Pancreas (tissue), 10 donors: ENCODE results near the gene ROR2. TPM values are rescaled to one million over a fixed set of nuclear protein-coding genes. Genes with fewer than 3 reads are reported as not detected.

Experiments
- ATAC-seq, 4 donors: fragments of 200-7000 bp; cut with Tn5 transposase; one replicate each; pipeline versions ENCODE4 v1.8.0 to v1.9.1; 2020; ENCODE audit warnings: mild to moderate bottlenecking in 4 of 4, moderate library complexity in 4 of 4
- DNase-seq, 6 donors: peaks; one replicate each; pipeline ENCODE4 v3.0.0-alpha.2; 2020
- FAIRE-seq: peaks from 2 replicates; lab custom pipeline; 2012; peaks lifted over from hg19 to GRCh38; lab: Jason Lieb, UNC
- H3K27ac ChIP-seq, 4 donors: fragments of 200-600 bp; sonication (generic); 1 replicate in 3 of 4; 2 replicates in 1 of 4; pipeline versions ENCODE4 v1.5.0 to v1.8.0; 2020
- H3K27me3 ChIP-seq, 4 donors: fragments of 200-600 bp; one replicate each; pipeline ENCODE4 v1.8.0; 2021
- H3K36me3 ChIP-seq, 3 donors: fragments of 200-600 bp; sonication (generic) in 1 of 3; one replicate each; pipeline versions ENCODE4 v1.5.0 to v1.8.0; 2020 to 2021
- H3K4me1 ChIP-seq, 3 donors: fragments of 200-600 bp; one replicate each; pipeline ENCODE4 v1.8.0; 2021
- H3K4me3 ChIP-seq, 4 donors: fragments of 200-600 bp; sonication (generic) in 2 of 4; one replicate each; pipeline versions ENCODE4 v1.5.0 to v1.8.0; 2020 to 2021
- H3K9me3 ChIP-seq, 4 donors: fragments of 200-600 bp; one replicate each; pipeline ENCODE4 v1.8.0; 2021
- WGBS, 2 donors: extraction: QIAGEN DNeasy Blood & Tissue Kit; methylation state at CpG; one replicate each; pipeline ENCODE4 v1.1.7; 2013; 5-methylcytosine and 5-hydroxymethylcytosine counted together
- intact Hi-C, 3 donors: fragments of 100-400 bp; cut with DNase I; formaldehyde crosslinking; loops; one replicate each; pipeline versions ENCODE4 v1.11.1 to v1.14.2; 2022
- polyA plus RNA-seq, 2 donors: library from polyadenylated mRNA; stranded (reverse); fragments of 200-250 nt; gene quantifications; one replicate each; pipeline ENCODE4 v1.2.3, GENCODE V29; 2013
- total RNA-seq, 6 donors: library from RNA; stranded (reverse); fragmentation: NEBNext Ultra II Directional in 4 of 6; extraction: Animal tissue kit (Norgen Biotek cat#: 25700) in 4 of 6; gene quantifications; one replicate each; pipeline versions ENCODE4 v1.2.1 to v1.2.4, GENCODE V29; 2021 to 2023
- TF ChIP-seq, protein P1 (sequence below), 4 donors: fragments of 200-600 bp; sonication (generic) in 3 of 4; IDR thresholded peaks; one replicate each; pipeline versions ENCODE4 v1.5.0 to v1.8.0; 2021; ENCODE audit warnings: antibody characterized with exemption in 4 of 4
- donor health status: healthy with polysubstance abuse.
- donor health status: DM: no; HTN: no; CAD: no; lungs with moderate emphysema.
- donor health status: DM: no; HTN: no; CAD: no.
- donor health status: control.
- donor health status: control.
- donor health status: Bipolar disorder and iron deficiency.
- donor health status: DM: yes; HTN: yes; CAD: no.
- donor health status: DM: no; HTN: no; CAD: no.
- donor health status: DM: no; HTN: no; CAD: no.
- donor health status: DM: yes; HTN: yes; CAD: no.

The ROR2 gene
- total and polyA plus RNA-seq, 8 donors, result 0.67 to 6.3 (median 1.2) TPM

DNA sequence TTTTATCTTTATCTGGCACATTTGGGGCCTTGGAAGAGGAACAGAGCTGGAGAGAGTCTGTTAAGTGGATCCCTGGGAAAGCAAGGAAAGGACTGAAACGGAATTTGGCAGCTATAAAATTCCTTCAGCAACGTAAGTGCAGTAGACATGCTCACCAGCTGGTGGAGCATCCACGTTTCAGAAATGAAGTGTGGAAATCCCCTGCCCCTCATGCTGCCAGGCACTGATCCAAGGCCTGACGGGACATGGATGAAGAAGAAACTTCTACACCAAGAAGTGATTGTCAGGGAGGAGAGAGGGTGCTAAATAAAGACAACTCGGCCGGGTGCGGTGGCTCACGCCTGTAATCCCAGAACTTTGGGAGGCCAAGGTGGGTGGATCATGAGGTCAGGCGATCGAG is 209.3 kb downstream of the ROR2 start:
- TF ChIP-seq, protein P1, sequence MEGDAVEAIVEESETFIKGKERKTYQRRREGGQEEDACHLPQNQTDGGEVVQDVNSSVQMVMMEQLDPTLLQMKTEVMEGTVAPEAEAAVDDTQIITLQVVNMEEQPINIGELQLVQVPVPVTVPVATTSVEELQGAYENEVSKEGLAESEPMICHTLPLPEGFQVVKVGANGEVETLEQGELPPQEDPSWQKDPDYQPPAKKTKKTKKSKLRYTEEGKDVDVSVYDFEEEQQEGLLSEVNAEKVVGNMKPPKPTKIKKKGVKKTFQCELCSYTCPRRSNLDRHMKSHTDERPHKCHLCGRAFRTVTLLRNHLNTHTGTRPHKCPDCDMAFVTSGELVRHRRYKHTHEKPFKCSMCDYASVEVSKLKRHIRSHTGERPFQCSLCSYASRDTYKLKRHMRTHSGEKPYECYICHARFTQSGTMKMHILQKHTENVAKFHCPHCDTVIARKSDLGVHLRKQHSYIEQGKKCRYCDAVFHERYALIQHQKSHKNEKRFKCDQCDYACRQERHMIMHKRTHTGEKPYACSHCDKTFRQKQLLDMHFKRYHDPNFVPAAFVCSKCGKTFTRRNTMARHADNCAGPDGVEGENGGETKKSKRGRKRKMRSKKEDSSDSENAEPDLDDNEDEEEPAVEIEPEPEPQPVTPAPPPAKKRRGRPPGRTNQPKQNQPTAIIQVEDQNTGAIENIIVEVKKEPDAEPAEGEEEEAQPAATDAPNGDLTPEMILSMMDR (IDR thresholded peaks at IDR 0.05), result no peak
- 75% methylated on average over 10 of the region's 10 CpGs for WGBS, 2 donors
- H3K36me3 ChIP-seq, result no peaks in the 10 kb centered on the region
- H3K27me3 ChIP-seq, result no peaks in the 10 kb centered on the region
- H3K27ac ChIP-seq, result no peak overlapping the region
- H3K4me3 ChIP-seq, result no peak overlapping the region
- DNase-seq (peak in 1 of 6 donors; percentile 34), ATAC-seq (peak in 1 of 4 donors; percentile 44), FAIRE-seq (no peak)
- H3K4me1 ChIP-seq, result no peaks in the 10 kb centered on the region
- H3K9me3 ChIP-seq, result no peaks in the 10 kb centered on the region
- intact Hi-C loops, result no loop called here

DNA sequence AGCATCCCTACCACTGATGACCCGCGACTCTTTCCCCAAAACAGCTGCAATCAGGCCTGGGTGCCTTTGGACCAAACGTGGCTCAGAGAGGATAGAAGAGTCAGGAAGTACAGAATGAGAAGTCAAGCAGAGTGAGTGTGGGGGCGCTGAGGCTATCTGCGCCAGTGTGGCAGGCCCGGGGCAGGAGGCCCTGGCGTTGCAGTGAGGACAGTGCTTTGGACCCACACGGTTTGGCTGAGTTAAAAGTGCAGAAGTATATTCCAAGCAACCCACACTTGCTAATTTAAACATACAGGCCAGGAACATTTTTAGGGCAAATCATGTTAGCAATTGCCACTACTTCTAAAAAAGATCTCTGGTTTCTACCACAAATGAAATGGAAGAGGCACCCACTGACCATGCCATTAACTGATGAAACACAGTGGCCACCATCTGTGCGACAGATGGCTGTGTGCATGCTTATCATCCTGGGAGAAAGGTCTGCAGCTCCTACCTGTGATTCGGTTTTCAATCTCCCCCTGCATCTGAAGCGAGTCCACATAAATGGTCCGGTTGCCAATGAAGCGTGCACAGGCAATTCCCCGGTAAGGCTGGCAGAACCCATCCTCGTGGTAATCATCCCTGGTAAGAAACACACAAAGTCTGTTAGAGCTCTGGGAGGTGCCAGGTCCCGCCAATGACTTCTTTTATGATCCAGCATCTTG is 213.0 kb downstream of the ROR2 start:
- H3K27ac ChIP-seq, result no peak overlapping the region
- DNase-seq, result no peak
- no peak for ATAC-seq
- no peak for FAIRE-seq
- H3K4me1 ChIP-seq, result no peaks in the 10 kb centered on the region
- no peak overlapping the region for H3K4me3 ChIP-seq
- TF ChIP-seq, protein P1 (IDR thresholded peaks at IDR 0.05), result no peak
- no peaks in the 10 kb centered on the region for H3K27me3 ChIP-seq
- H3K36me3 ChIP-seq, result no peaks in the 10 kb centered on the region
- intact Hi-C loops, result no loop called here
- no peaks in the 10 kb centered on the region for H3K9me3 ChIP-seq
- WGBS, 2 donors, result 77 to 80% methylated on average over 16 of the region's 16 CpGs

DNA sequence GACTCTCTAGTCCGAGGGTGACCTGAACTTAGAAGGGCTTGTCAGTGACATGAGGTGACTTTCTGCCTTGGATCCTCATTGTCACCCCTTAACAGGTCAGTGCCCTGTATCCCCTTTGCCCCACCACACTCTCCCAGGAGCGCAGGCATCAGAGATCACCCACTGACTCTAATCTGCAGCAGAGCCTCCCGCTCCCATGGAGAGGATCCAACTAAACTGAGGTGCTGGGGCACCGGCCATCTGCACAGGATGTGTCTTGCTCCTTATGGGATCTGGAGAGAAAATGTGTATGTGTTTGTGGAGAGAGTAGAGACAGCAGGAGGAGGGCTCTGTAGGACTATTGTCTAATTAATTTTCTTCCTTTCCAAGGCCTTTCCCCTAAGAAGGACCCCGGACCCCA is 213.7 kb downstream of the ROR2 start:
- Histone ChIP-seq H3K4me1 (no peaks in the 10 kb centered on the region), H3K36me3 (no peaks in the 10 kb centered on the region), H3K4me3 (no peak overlapping the region), H3K27ac (no peak overlapping the region), H3K27me3 (no peaks in the 10 kb centered on the region), H3K9me3 (no peaks in the 10 kb centered on the region)
- no peak for ATAC-seq
- TF ChIP-seq, protein P1 (IDR thresholded peaks at IDR 0.05), result no peak
- DNase-seq, result no peak
- WGBS, 2 donors, result 72 to 84% methylated on average over 5 of the region's 5 CpGs
- intact Hi-C loops, result no loop called here
- no peak for FAIRE-seq

DNA sequence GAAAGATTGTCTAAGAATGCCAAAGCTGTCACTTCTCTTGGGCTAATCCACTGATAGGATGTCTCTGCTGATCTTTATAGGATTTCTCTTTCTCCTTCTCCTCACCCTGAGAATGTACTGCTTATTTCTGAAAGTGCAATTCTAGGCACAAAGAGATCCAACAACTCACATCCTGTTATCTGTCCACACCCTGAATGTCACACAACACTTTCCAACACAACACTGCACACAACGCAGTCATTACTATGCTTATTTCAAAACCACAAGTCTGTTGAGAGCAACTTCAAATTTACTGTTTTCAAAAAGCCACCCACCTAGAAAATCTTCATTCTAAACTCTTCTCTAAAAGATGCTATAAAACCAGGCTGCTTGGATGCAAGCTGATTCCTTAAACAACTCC is 215.0 kb downstream of the ROR2 start:
- H3K27me3 ChIP-seq, result no peaks in the 10 kb centered on the region
- 90 to 97% methylated on average over 1 of the region's 1 CpG for WGBS, 2 donors
- ATAC-seq (no peak), DNase-seq (no peak), FAIRE-seq (no peak)
- no peak overlapping the region for H3K4me3 ChIP-seq
- H3K27ac ChIP-seq, result no peak overlapping the region
- H3K36me3 ChIP-seq, result no peaks in the 10 kb centered on the region
- intact Hi-C loops, result no loop called here
- TF ChIP-seq, protein P1 (IDR thresholded peaks at IDR 0.05), result no peak
- H3K4me1 ChIP-seq, result no peaks in the 10 kb centered on the region
- H3K9me3 ChIP-seq, result no peaks in the 10 kb centered on the region

DNA sequence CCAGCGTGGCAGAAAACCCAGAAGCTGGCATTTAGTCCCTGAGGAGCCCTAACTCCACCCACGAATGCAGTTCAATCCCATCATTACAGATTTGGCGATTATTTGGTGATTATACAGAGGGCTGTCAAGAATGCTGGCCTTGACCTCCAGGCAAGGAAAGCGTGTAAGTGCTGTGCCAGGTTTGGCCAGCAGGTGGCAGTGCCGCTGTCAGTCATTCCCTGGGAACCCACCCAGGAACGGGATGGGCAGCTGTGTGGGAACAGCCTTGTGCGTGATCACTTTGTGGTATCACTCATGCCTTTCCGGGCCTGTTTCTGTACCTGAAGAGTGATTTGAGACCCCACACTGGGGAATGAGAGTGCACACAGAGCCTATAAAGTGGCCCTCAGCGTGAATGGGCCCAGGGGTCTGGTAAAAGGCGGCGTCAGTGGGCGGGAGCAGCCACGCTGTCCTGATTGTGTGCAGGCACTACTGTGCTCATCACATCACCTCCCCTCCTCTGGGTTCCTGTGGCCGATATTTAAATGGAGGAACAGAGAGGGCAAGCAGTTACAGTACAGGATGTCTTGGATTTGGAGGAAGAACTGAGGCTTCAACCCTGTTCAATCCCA is 215.6 kb downstream of the ROR2 start:
- intact Hi-C loops, result no loop called here
- WGBS, 2 donors, result 38 to 40% methylated on average over 14 of the region's 14 CpGs
- no peak for FAIRE-seq
- no peaks in the 10 kb centered on the region for H3K4me1 ChIP-seq
- no peak overlapping the region for H3K27ac ChIP-seq
- ATAC-seq, result peak; percentile 61 to 89 (median 82)
- no peak overlapping the region for H3K4me3 ChIP-seq
- H3K27me3 ChIP-seq, result no peaks in the 10 kb centered on the region
- no peaks in the 10 kb centered on the region for H3K9me3 ChIP-seq
- TF ChIP-seq, protein P1 (IDR thresholded peaks at IDR 0.05), result peak; percentile 86 to 95 (median 92)
- no peaks in the 10 kb centered on the region for H3K36me3 ChIP-seq
- peak; percentile 26 to 91 (median 73) for DNase-seq
